Adrenal gland (tissue), 12 donors: ENCODE results near the gene TECTB. TPM values are rescaled to one million over a fixed set of nuclear protein-coding genes. Genes with fewer than 3 reads are reported as not detected.

Experiments
- DNase-seq, 7 donors: peaks; one replicate each; pipeline ENCODE4 v3.0.0-alpha.2; 2019 to 2020
- H3K27ac ChIP-seq, 5 donors: fragments of 200-600 bp; sonication (generic) in 4 of 5; 1 replicate in 3 of 5; 2 replicates in 2 of 5; pipeline versions ENCODE4 v1.5.1 to v1.8.0; 2016 to 2020; ENCODE audit warnings: mild to moderate bottlenecking in 1 of 5
- H3K27me3 ChIP-seq: fragments of 200-600 bp; 2 replicates; pipeline ENCODE4 v1.8.0; 2021
- H3K36me3 ChIP-seq, 2 donors: fragments of 200-600 bp; replicated peaks in 1 of 2; 1 replicate in 1 of 2; 2 replicates in 1 of 2; pipeline versions ENCODE4 v1.5.1 to v1.8.0; 2018 to 2022
- H3K4me1 ChIP-seq, 2 donors: fragments of 200-600 bp; replicated peaks in 1 of 2; 1 replicate in 1 of 2; 2 replicates in 1 of 2; pipeline versions ENCODE4 v1.5.1 to v1.8.0; 2018 to 2021
- H3K4me3 ChIP-seq, 4 donors: fragments of 200-600 bp; sonication (generic) in 3 of 4; one replicate each; pipeline ENCODE4 v1.5.1; 2016 to 2018
- H3K9me3 ChIP-seq, 3 donors: fragments of 200-600 bp; sonication (generic) in 1 of 3; replicated peaks in 1 of 3; 1 replicate in 2 of 3; 2 replicates in 1 of 3; pipeline versions ENCODE4 v1.5.1 to v1.8.0; 2016 to 2021
- POLR2A ChIP-seq, 2 donors: fragments of 450-650 bp; IDR thresholded peaks; one replicate each; pipeline ENCODE4 v1.6.1; 2017; ENCODE audit warnings: antibody characterized with exemption in 2 of 2, mild to moderate bottlenecking in 2 of 2, moderate library complexity in 1 of 2
- WGBS, 4 donors: extraction: QIAGEN DNeasy Blood & Tissue Kit in 2 of 4; methylation state at CpG; one replicate each; pipeline versions ENCODE4 v1.1.5 to v1.1.7; 2013 to 2017; 5-methylcytosine and 5-hydroxymethylcytosine counted together
- intact Hi-C, 2 donors: fragments of 100-400 bp; cut with DNase I; formaldehyde crosslinking; loops; one replicate each; pipeline versions ENCODE4 v1.14.1 to v1.15.0; 2022 to 2023
- polyA plus RNA-seq, 3 donors: library from polyadenylated mRNA; stranded (reverse); fragments of 200-250 nt in 2 of 3; fragments of 350-450 nt in 1 of 3; fragmentation: Illumina TruSeq in 1 of 3; extraction: RNeasy Lipid Tissue Mini Kit (QIAGEN cat#74804) in 1 of 3; gene quantifications; one replicate each; pipeline ENCODE4 v1.2.3, GENCODE V29; 2013 to 2014
- total RNA-seq, 9 donors: library from RNA; depleted of rRNA in 4 of 9; stranded (reverse); fragments of >200 nt in 4 of 9; fragments of 120-200 nt in 1 of 9; fragmentation: NEBNext Ultra II Directional in 1 of 9; extraction: Animal tissue kit (Norgen Biotek cat#: 25700) in 1 of 9; gene quantifications; one replicate each; pipeline versions ENCODE4 v1.1.0 to v1.2.4, GENCODE V29; 2013 to 2023
- TF ChIP-seq, protein P1 (sequence below), 6 experiments: fragments of 450-650 bp in 4 of 6; fragments of 200-600 bp in 2 of 6; sonication (generic) in 1 of 6; IDR thresholded peaks; 1 replicate in 5 of 6; 2 replicates in 1 of 6; pipeline versions ENCODE4 v1.5.1 to v1.8.0; 2016 to 2021; ENCODE audit warnings: antibody characterized with exemption in 6 of 6, mild to moderate bottlenecking in 2 of 6, moderate library complexity in 1 of 6
- donor health status: healthy with polysubstance abuse.
- donor health status: Bipolar disorder and iron deficiency.
- donor health status: DM: yes; HTN: yes; CAD: no.
- donor health status: DM: no; HTN: no; CAD: no.
- donor health status: DM: no; HTN: no; CAD: no.
- donor health status: DM: yes; HTN: yes; CAD: no.

The TECTB gene
- total and polyA plus RNA-seq, 12 donors, result not detected

DNA sequence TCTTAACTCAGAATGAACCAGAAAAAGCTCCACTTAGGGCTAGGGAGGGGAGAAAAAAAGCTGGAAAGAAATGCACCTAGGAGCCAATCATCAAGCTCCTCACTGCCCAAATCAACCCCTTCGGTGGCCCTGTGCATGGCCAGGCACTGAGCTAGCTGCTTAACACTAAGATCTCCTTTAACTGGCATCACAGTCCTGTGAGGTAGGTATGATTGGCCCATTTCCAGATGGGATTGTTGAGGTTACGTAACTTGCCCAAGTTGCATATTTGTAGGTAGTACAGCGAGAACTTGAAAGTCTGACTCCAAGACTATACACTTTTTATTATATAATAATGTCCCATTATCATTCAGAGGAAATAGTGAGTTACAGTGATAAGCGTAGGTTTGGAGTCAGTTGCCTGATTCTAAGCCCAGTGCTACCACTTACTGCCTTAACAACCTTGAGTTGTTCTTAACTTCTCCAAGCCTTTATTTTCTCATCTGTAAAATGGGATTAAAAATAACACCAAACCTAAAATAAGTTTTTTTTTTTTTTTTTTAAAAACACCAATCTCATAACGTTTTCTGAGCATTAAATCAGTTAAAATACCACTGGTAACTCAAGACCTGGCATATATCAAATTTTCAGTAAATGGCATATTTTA, 53.5 kb downstream of the TECTB start:
- no peak overlapping the region for H3K27ac ChIP-seq
- H3K4me3 ChIP-seq, result no peak overlapping the region
- H3K27me3 ChIP-seq, result no peaks in the 10 kb centered on the region
- no peaks in the 10 kb centered on the region for H3K36me3 ChIP-seq
- H3K4me1 ChIP-seq, result no peaks in the 10 kb centered on the region
- intact Hi-C loops, result loop anchor here in 1 of 2 donors (10.0 kb wide), 1 partner anchor 88 kb away; no protein-coding TSS in a partner anchor
- no peaks in the 10 kb centered on the region for H3K9me3 ChIP-seq
- DNase-seq, result no peak
- WGBS, 4 donors, result 79 to 84% (median 80%) methylated on average over 5 of the region's 5 CpGs
- no peak for TF ChIP-seq POLR2A (IDR thresholded peaks at IDR 0.05)

DNA sequence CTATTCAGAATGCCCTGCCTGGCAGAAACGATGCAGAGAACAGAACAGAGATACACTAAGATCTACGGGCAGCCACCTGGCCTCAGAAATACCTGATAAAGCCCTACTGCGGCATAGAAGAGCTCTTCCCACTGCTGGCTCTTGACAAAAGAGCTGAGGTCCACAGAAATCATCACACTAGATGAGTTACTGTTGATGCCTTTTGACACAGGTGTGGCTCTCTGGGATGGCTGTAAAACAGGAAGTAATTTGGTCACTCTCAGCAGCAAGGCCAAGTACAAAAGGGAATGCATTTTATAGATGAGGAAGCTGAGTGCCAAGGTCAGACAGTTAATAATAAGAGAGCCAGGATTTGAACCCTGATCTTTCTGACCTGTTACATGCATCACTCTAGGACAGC, 55.8 kb downstream of the TECTB start:
- H3K4me1 ChIP-seq, result no peaks in the 10 kb centered on the region
- H3K27ac ChIP-seq, result no peak overlapping the region
- 81 to 100% (median 89%) methylated on average over 3 of the region's 3 CpGs for WGBS, 4 donors
- TF ChIP-seq, protein P1, sequence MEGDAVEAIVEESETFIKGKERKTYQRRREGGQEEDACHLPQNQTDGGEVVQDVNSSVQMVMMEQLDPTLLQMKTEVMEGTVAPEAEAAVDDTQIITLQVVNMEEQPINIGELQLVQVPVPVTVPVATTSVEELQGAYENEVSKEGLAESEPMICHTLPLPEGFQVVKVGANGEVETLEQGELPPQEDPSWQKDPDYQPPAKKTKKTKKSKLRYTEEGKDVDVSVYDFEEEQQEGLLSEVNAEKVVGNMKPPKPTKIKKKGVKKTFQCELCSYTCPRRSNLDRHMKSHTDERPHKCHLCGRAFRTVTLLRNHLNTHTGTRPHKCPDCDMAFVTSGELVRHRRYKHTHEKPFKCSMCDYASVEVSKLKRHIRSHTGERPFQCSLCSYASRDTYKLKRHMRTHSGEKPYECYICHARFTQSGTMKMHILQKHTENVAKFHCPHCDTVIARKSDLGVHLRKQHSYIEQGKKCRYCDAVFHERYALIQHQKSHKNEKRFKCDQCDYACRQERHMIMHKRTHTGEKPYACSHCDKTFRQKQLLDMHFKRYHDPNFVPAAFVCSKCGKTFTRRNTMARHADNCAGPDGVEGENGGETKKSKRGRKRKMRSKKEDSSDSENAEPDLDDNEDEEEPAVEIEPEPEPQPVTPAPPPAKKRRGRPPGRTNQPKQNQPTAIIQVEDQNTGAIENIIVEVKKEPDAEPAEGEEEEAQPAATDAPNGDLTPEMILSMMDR (IDR thresholded peaks at IDR 0.05), result no peak
- no peak for TF ChIP-seq POLR2A (IDR thresholded peaks at IDR 0.05)
- H3K27me3 ChIP-seq, result no peaks in the 10 kb centered on the region
- intact Hi-C loops, result loop anchor here in 1 of 2 donors (10.0 kb wide), 1 partner anchor 86 kb away; no protein-coding TSS in a partner anchor
- no peak overlapping the region for H3K4me3 ChIP-seq
- no peaks in the 10 kb centered on the region for H3K36me3 ChIP-seq
- DNase-seq, result no peak
- no peaks in the 10 kb centered on the region for H3K9me3 ChIP-seq

DNA sequence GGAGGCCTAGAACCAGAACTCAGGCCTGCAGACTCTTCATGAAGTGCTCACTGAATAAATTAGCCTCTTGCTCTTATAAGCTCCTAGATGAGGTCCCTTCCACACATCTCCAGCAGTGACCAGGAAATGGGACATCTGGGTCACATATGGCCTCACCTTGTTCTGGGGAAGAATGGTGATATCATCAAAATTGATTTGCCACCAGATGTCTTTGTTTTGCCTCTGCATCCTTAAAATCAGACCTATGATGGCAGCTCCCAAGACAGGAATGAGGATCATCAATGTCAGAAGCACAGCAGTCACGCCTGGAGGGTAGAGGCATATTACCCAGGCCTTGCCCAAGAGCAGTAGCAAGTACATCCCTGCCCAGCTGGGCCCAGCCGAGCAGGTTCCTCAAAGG, 57.4 kb downstream of the TECTB start:
- TF ChIP-seq POLR2A (IDR thresholded peaks at IDR 0.05), result no peak
- TF ChIP-seq, protein P1 (IDR thresholded peaks at IDR 0.05), result no peak
- Histone ChIP-seq H3K4me1 (no peaks in the 10 kb centered on the region), H3K36me3 (no peaks in the 10 kb centered on the region), H3K27ac (no peak overlapping the region), H3K27me3 (no peaks in the 10 kb centered on the region), H3K9me3 (no peaks in the 10 kb centered on the region), H3K4me3 (no peak overlapping the region)
- intact Hi-C loops, result no loop called here
- DNase-seq, result no peak
- WGBS, 4 donors, result 90 to 100% (median 96%) methylated on average over 2 of the region's 2 CpGs

DNA sequence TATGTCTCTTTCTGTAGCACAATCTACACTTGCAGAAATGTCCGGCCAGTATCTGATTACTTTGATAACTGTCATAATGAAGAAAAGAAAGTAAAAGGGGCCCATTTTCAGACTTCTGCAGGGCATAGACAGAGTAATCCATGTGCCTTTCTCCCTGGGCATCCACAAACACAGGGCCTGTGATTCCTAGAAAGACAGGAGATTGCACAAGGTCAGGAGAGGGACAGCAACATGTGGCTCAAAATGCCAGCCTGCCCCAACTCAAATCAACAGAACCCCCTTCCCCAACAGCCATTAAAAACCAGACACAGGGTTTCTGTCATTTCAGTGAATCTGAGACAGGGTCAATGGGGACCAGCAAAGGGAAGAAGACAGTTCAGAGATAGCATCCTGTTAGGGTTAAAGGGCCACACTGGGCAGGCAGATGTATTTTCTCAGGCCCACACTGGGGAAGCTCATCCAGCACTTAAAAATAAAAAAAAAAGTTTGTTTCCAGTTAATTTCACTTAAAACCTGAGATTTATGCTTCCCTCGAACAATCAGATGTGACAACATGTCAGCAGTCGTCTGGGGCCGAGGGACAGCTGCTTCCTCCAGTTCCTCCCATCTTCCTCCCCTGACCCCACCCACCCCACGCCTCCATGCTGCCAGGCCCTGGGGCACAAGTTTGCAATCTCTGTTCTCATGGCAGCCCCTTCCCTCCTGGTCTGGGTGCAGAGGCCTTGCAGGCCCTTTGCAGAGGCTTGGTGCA, 60.0 kb downstream of the TECTB start:
- WGBS, 4 donors, result 64 to 85% (median 70%) methylated on average over 5 of the region's 5 CpGs
- Histone ChIP-seq H3K4me3 (no peak overlapping the region), H3K27ac (no peak overlapping the region), H3K9me3 (no peaks in the 10 kb centered on the region), H3K4me1 (no peaks in the 10 kb centered on the region), H3K27me3 (no peaks in the 10 kb centered on the region), H3K36me3 (no peaks in the 10 kb centered on the region)
- intact Hi-C loops, result no loop called here
- TF ChIP-seq, protein P1 (IDR thresholded peaks at IDR 0.05), result no peak
- TF ChIP-seq POLR2A (IDR thresholded peaks at IDR 0.05), result no peak
- DNase-seq, result no peak
